Measurements from ENCODE around the gene KCND3. TPM values are rescaled to one million over a fixed set of nuclear protein-coding genes. Genes with fewer than 3 reads are reported as not detected.

The KCND3 gene
- polyA plus RNA-seq, 1 donor (not counting 4 experiments of a cell fraction or from before 2014, with no cell fraction given) = 0.21 TPM

- Histone ChIP-seq H3K36me3 (ENCODE audit: control insufficient read depth in 2 of 2, extremely low read depth in 1 of 2, insufficient read depth in 2 of 2, low read length in 2 of 2) (peaks cover 7 to 13% of the 10 kb centered on the region in 2 experiments), H4K20me1 (ENCODE audit: control insufficient read depth, extremely low read depth, insufficient read depth, low read length) (no peaks in the 10 kb centered on the region), H3K9ac (ENCODE audit: control insufficient read depth, extremely low read depth, insufficient read depth, low read length) (no peak overlapping the region), H3K9me3 (ENCODE audit: control insufficient read depth, low read depth, low read length) (no peaks in the 10 kb centered on the region), H3K79me2 (ENCODE audit: control insufficient read depth, insufficient read depth, low read length) (no peaks in the 10 kb centered on the region), H3K27ac (ENCODE audit: control insufficient read depth, insufficient read depth, low read length) (no peak overlapping the region), H3K4me1 (ENCODE audit: control insufficient read depth, extremely low read depth, insufficient read depth, low read length) (no peaks in the 10 kb centered on the region), H2AFZ (ENCODE audit: control insufficient read depth, low read length) (no peak overlapping the region), H3K4me3 (ENCODE audit: control insufficient read depth in 2 of 3, extremely low read depth in 1 of 3, insufficient read depth in 2 of 3, low read depth in 1 of 3, low read length in 3 of 3) (no peak overlapping the region), H3K27me3 (ENCODE audit: control insufficient read depth, extremely low read depth, insufficient read depth, low read length) (no peaks in the 10 kb centered on the region), H3K9me1 (ENCODE audit: control insufficient read depth, extremely low read depth, insufficient read depth, low read length) (no peaks in the 10 kb centered on the region), H3K4me2 (ENCODE audit: control insufficient read depth, extremely low read depth, insufficient read depth, low read depth, low read length) (no peak overlapping the region)
- no peak for TF ChIP-seq EZH2 (IDR thresholded peaks at IDR 0.05; ENCODE audit: low read length)
- TF ChIP-seq CTCF (optimal IDR thresholded peaks at IDR 0.05 in 1 of 3, IDR thresholded peaks at IDR 0.05 in 1 of 3, conservative IDR thresholded peaks at IDR 0.05 in 1 of 3; ENCODE audit: extremely low read depth in 1 of 3, insufficient read depth in 2 of 3, low read length in 3 of 3) = peak; percentile 44 to 77 (median 48)
- dilution Hi-C loops (cut with MboI; ENCODE audit: extremely low pct_ligation_motif_present, low sequenced_read_pairs) = no loop called here
- FAIRE-seq (peak; percentile 70), DNase-seq (ENCODE audit: low read depth, low spot score) (no peak)
Observed at GRCh38 chr1:111769517-111770146, 219.8 kb downstream of the KCND3 start.

- Histone ChIP-seq H4K20me1 (ENCODE audit: control insufficient read depth, extremely low read depth, insufficient read depth, low read length) (no peaks in the 10 kb centered on the region), H3K4me3 (ENCODE audit: control insufficient read depth in 2 of 3, extremely low read depth in 1 of 3, insufficient read depth in 2 of 3, low read depth in 1 of 3, low read length in 3 of 3) (no peak overlapping the region), H3K27me3 (ENCODE audit: control insufficient read depth, extremely low read depth, insufficient read depth, low read length) (no peaks in the 10 kb centered on the region), H3K4me1 (ENCODE audit: control insufficient read depth, extremely low read depth, insufficient read depth, low read length) (no peaks in the 10 kb centered on the region), H3K9me3 (ENCODE audit: control insufficient read depth, low read depth, low read length) (no peaks in the 10 kb centered on the region), H3K9ac (ENCODE audit: control insufficient read depth, extremely low read depth, insufficient read depth, low read length) (no peak overlapping the region), H3K27ac (ENCODE audit: control insufficient read depth, insufficient read depth, low read length) (no peak overlapping the region), H3K4me2 (ENCODE audit: control insufficient read depth, extremely low read depth, insufficient read depth, low read depth, low read length) (no peak overlapping the region), H3K79me2 (ENCODE audit: control insufficient read depth, insufficient read depth, low read length) (no peaks in the 10 kb centered on the region), H3K36me3 (ENCODE audit: control insufficient read depth in 2 of 2, extremely low read depth in 1 of 2, insufficient read depth in 2 of 2, low read length in 2 of 2) (peaks cover 7 to 13% of the 10 kb centered on the region in 2 experiments), H2AFZ (ENCODE audit: control insufficient read depth, low read length) (no peak overlapping the region), H3K9me1 (ENCODE audit: control insufficient read depth, extremely low read depth, insufficient read depth, low read length) (no peaks in the 10 kb centered on the region)
- dilution Hi-C loops (cut with MboI; ENCODE audit: extremely low pct_ligation_motif_present, low sequenced_read_pairs) = no loop called here
- TF ChIP-seq EZH2 (IDR thresholded peaks at IDR 0.05; ENCODE audit: low read length) (no peak), CTCF (optimal IDR thresholded peaks at IDR 0.05 in 1 of 3, IDR thresholded peaks at IDR 0.05 in 1 of 3, conservative IDR thresholded peaks at IDR 0.05 in 1 of 3; ENCODE audit: extremely low read depth in 1 of 3, insufficient read depth in 2 of 3, low read length in 3 of 3) (no peak)
- no peak for FAIRE-seq
- no peak for DNase-seq (ENCODE audit: low read depth, low spot score)
Observed at GRCh38 chr1:111768625-111769024, 220.8 kb downstream of the KCND3 start.

Measured in keratinocyte (primary cell).